Right lobe of liver (tissue), 6 donors: ENCODE measurements around the gene KLHL34. TPM values are rescaled to one million over a fixed set of nuclear protein-coding genes. Genes with fewer than 3 reads are reported as not detected.

Experiments
- ATAC-seq, 4 donors: fragments of 200-7000 bp; cut with Tn5 transposase; one replicate each; pipeline ENCODE4 v1.9.1; 2020; ENCODE audit warnings: mild to moderate bottlenecking in 4 of 4, moderate library complexity in 4 of 4
- DNase-seq, 3 donors: peaks; one replicate each; pipeline ENCODE4 v3.0.0-alpha.2; 2020
- H3K27ac ChIP-seq, 3 donors: fragments of 200-600 bp; one replicate each; pipeline ENCODE4 v1.8.0; 2022
- H3K27me3 ChIP-seq, 2 donors: fragments of 200-600 bp; one replicate each; pipeline ENCODE4 v1.8.0; 2022
- H3K36me3 ChIP-seq, 4 donors: fragments of 200-600 bp; sonication (generic) in 1 of 4; one replicate each; pipeline versions ENCODE4 v1.5.1 to v1.8.0; 2017 to 2022; ENCODE audit warnings: control low read depth in 1 of 4
- H3K4me1 ChIP-seq, 4 donors: fragments of 200-600 bp; sonication (generic) in 1 of 4; one replicate each; pipeline versions ENCODE4 v1.5.1 to v1.8.0; 2017 to 2022; ENCODE audit warnings: control low read depth in 1 of 4
- H3K4me3 ChIP-seq, 3 donors: fragments of 200-600 bp; one replicate each; pipeline ENCODE4 v1.8.0; 2022
- H3K9me3 ChIP-seq, 4 donors: fragments of 200-600 bp; sonication (generic) in 1 of 4; one replicate each; pipeline versions ENCODE4 v1.5.1 to v1.8.0; 2017 to 2022; ENCODE audit warnings: control low read depth in 1 of 4
- CTCF ChIP-seq, 4 donors: fragments of 200-600 bp in 3 of 4; fragments of 450-650 bp in 1 of 4; IDR thresholded peaks; one replicate each; pipeline versions ENCODE4 v1.5.1 to v1.8.0; 2016 to 2022; ENCODE audit warnings: antibody characterized with exemption in 4 of 4, mild to moderate bottlenecking in 2 of 4
- POLR2A ChIP-seq: fragments of 450-650 bp; IDR thresholded peaks from one replicate; pipeline ENCODE4 v1.6.1; 2017; ENCODE audit warnings: antibody characterized with exemption, mild to moderate bottlenecking
- WGBS: methylation state at CpG from one replicate; pipeline ENCODE4 v1.1.6; 2018; ENCODE audit warnings: low coverage, low lambda C conversion rate; ENCODE audit not compliant: insufficient coverage; ENCODE audit errors: missing lambda C conversion rate; 5-methylcytosine and 5-hydroxymethylcytosine counted together
- intact Hi-C, 2 donors: fragments of 100-400 bp; cut with DNase I; formaldehyde crosslinking; loops; one replicate each; pipeline versions ENCODE4 v1.11.2 to v1.14.1; 2022
- total RNA-seq, 6 experiments: library from RNA; depleted of rRNA in 2 of 6; stranded (reverse); fragments of >200 nt in 2 of 6; fragmentation: NEBNext Ultra II Directional in 3 of 6; extraction: Animal tissue kit (Norgen Biotek cat#: 25700) in 3 of 6; gene quantifications; one replicate each; pipeline versions ENCODE4 v1.1.0 to v1.2.4, GENCODE V29; 2016 to 2023
- donor health status: DM: no; HTN: yes; CAD: no.
- donor health status: DM: no; HTN: no; CAD: no.
- donor health status: DM: no; HTN: no; CAD: no.
- donor health status: DM: no; HTN: yes; CAD: no.
- donor health status: DM: no; HTN: yes; CAD: no.

Gene KLHL34
- total RNA-seq, 6 experiments from 2014 or later, result 0.06 to 0.18 (median 0.10) TPM; not detected in 1

- no peaks in the 10 kb centered on the region for H3K27me3 ChIP-seq
- no peaks in the 10 kb centered on the region for H3K36me3 ChIP-seq
- no peaks in the 10 kb centered on the region for H3K4me1 ChIP-seq
- DNase-seq (no peak), ATAC-seq (no peak)
- no peak overlapping the region for H3K27ac ChIP-seq
- no peaks in the 10 kb centered on the region for H3K9me3 ChIP-seq
- no peak overlapping the region for H3K4me3 ChIP-seq
- 83% methylated on average over 1 of the region's 1 CpG for WGBS
- TF ChIP-seq POLR2A (no peak), CTCF (IDR thresholded peaks at IDR 0.05) (no peak)
- intact Hi-C loops, result no loop called here
Measured at GRCh38 chrX:21610168-21610567, 48.0 kb downstream of the KLHL34 start.

GRCh38 chrX:21606002-21606401 is 52.1 kb downstream of the KLHL34 start:
- intact Hi-C loops, result no loop called here
- H3K4me3 ChIP-seq, result no peak overlapping the region
- H3K9me3 ChIP-seq, result no peaks in the 10 kb centered on the region
- ATAC-seq (no peak), DNase-seq (no peak)
- no peaks in the 10 kb centered on the region for H3K36me3 ChIP-seq
- no peak for TF ChIP-seq CTCF (IDR thresholded peaks at IDR 0.05)
- no peak overlapping the region for H3K27ac ChIP-seq
- no peaks in the 10 kb centered on the region for H3K4me1 ChIP-seq
- H3K27me3 ChIP-seq, result no peaks in the 10 kb centered on the region

Other genes starting within 250 kb of the KLHL34 start
- gene SMPX, start 99.8 kb upstream of the KLHL34 start, total RNA-seq, result 1 to 10 TPM in 1 of 6 experiments, under 1 TPM in 4, not detected in 1; 0.32 to 1.1 (median 0.56) TPM
- gene MBTPS2, start 181.3 kb upstream of the KLHL34 start, total RNA-seq, result 10 to 100 TPM in 5 of 6 experiments, 1 to 10 TPM in 1; 10.0 to 13.6 (median 11.0) TPM
- gene YY2, start 197.7 kb upstream of the KLHL34 start, total RNA-seq, result 1 to 10 TPM in 4 of 6 experiments, under 1 TPM in 2; 0.44 to 1.5 (median 1.0) TPM